ENCODE data around the gene RAB15.

- TF ChIP-seq CTCF (IDR thresholded peaks at IDR 0.05; ENCODE audit: insufficient read depth, low read length, poor library complexity, severe bottlenecking) (no peak), EZH2phosphoT487 (conservative IDR thresholded peaks at IDR 0.05; ENCODE audit: low read length) (no peak)
Measured at GRCh38 chr14:64973826-64974225, 1.7 kb upstream of the RAB15 start.

Data from SU-DHL-6 (cell line).